ENCODE results near the gene ARHGDIA.

The ARHGDIA gene

DNA sequence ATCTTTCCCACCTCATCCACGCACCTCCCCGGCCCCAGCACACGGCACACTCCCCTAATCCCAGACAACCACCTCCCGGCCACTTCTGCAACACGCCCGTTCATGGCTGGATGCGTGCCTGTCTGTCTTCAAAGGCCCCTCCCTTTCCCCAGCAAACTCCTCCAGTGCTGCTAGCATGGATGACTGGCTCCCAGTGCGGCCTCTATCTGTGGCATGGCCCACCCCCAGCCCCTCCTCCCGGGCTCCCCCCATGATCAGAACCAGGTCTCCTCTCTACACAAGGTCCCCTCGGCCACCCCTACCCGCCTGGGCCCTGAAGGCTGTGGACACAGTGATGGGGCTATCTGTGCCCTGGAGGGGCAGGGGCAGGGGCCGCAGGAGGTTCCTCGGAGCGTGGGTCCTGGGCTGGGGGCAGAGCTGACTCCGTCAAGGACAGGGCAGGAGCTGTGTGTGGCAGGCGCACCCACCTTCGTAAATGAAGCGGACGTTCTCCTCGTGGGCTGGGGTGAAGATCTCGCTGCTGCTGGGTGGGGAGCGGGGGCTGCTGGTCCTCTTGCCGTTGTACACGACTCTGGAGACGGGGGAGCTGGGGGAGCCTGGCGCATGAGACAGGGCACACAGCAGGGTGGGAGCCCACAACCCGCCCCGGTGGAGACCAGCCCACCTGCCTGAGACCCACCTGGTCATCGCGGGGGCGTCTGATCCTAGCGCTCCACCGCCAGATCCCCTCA, 47.2 kb downstream of the ARHGDIA start:
- no peak for DNase-seq (ENCODE audit: low spot score)

DNA sequence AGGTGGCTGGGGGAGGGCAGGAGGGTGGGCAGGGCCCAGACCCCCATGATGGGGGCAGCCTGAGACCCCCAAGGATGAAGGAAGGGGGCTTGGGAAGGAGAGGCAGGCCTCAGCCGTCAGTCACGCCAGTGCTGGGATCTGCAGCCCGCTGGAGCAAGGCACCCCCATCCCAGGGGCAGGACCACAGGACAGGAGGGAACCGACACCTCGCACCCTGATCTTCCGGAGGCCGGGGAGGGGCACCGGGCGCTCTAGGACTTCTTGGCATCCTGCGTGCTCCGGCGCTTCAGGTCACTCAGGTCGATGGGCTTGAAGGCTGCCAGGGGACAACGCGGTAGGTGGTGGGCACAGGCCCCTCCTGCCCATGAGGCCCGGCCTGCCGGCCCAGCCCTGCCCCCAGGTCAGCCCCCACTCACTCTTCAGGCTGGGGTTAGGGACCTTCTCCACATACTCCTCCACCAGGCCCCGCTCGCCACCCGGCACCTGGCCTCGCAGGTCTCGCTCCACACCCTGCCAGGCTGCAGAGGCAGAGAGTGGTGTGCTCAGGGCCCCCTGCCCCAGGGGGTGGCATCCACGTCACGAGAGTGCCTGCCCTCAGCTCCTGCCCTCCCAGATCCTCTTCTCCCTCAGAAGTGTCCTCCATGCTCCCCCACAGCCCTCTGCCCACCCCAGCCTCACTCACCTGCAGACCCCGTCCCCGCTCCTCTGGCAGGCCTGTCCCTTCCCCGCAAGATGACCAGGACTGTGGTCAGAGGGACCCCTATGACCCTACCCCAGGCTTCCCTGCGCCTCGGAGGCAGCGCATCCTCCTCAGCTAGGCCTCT, 47.9 kb downstream of the ARHGDIA start:
- no peak for DNase-seq (ENCODE audit: low spot score)

DNA sequence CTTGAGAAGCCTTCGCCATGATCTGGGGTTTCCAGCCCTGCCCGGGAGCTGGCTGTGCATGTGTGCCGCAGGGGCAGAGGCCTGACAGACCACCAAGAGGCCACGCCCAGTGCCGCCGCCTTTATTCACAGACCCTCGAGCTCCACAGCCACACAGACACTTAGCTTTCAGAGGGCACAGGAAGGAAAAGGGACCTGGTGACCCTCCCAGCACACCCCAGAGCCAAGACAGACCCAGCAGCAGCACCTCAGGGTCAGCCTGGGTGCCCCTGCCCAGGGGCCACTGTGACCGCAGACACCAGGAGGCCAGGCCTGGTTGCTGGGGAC, 48.9 kb downstream of the ARHGDIA start:
- no peak for DNase-seq (ENCODE audit: low spot score)

DNA sequence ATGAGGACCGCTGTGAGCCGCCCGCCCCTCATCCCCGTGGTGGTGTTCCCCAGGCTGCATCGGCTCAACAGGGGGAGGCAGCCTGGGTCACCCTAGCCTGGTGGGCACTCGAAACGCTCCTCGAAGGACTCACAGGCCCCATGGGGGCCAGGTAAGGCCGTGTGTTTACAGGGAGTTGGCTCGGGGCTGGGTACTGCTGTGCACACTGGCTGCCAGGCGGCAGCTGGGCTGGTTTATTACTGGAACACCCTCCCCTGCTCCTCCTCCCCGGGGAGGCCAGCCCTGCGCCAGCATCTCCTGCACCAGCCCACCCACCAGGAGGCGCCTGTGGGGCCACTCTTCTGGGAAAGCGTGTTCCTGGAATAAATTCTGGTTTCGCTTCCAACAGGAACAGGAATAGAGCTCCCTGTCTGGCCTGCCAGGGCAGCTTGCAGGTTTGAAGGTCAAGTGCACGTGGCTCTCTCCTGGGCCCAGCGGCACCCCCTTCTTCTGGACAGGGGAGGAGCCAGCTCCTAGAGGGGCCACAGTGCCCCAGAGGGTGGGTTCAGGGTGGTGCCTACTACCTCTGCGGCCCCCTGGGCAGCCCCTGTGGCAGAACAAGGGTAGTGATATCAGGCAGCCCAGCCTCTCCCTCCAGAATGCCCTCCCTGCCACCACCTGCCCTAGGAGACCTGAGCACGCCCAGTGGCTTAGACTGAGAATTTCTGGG, 49.4 kb downstream of the ARHGDIA start:
- DNase-seq (ENCODE audit: low spot score), result no peak

DNA sequence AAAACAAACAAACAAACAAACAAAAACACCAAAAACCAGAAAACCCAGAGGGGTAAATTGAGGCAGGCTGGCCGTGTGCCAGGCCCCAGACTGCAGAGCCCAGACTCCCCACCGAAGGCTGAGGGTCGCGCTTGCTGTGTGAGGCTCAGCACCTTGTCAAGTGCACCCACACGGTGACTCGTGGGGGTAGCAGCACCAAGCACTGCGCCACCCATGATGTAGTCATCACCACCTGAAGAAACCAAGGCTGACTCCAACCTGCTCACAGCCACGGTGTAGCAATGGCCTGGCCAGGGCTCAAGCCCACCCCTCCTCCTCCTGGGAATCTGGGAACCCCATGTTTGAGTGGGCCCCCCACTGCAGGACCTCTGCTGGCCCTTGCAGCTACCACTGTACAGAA, 50.0 kb downstream of the ARHGDIA start:
- DNase-seq (ENCODE audit: low spot score), result no peak

DNA sequence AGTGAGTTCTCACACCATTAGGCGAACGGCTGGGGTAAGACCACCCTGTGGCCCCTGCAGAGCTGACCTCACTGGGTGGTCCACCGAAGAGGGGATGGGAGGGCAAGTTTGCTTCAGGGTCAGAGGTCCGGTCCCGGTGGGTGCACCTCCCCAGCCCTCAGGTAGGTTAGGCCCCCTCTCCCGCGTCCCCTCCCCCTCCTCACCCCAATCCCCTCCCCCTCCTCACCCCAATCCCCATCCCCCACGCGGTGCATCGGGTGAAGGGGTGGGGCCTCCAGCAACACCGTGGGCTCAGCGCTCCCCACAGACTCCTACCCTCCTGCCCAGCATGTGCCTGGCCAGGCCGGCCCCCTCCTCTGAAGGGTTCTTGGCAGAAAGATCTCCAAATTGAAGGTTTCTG, 51.4 kb downstream of the ARHGDIA start:
- no peak for DNase-seq (ENCODE audit: low spot score)

DNA sequence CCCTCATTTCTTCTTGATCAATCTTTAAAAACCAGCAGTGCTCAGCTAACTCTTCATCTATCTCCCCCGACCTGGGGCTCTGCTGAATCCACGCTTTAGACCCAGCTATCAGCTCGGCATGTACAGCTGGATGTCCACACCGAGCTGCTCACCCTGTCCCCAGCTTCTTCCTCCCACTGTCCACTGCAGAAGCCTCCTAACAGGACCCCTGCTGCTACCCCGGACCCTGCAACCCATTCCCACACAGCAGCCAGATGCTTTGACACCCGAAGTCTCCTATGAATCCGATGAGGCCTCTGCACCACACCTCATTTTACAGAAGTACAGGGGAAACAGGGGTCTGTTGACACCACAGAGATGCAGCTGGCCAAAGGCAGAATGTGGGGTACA, 53.4 kb downstream of the ARHGDIA start:
- no peak for DNase-seq (ENCODE audit: low spot score)

Measured in NAMALWA (cell line).